Subcutaneous adipose tissue (tissue), 4 donors: Measurements from ENCODE around the gene MID1. TPM values are rescaled to one million over a fixed set of nuclear protein-coding genes. Genes with fewer than 3 reads are reported as not detected.

ENCODE experiments used
- total RNA-seq, 4 donors: library from RNA; depleted of rRNA; stranded (reverse); fragments of >200 nt; gene quantifications; one replicate each; pipeline ENCODE4 v1.1.0, GENCODE V29; 2016
- TF ChIP-seq, protein P1 (sequence below): fragments of 450-650 bp; IDR thresholded peaks from one replicate; pipeline ENCODE4 v1.5.1; 2016; ENCODE audit warnings: low read depth, mild to moderate bottlenecking, control low read depth, antibody characterized with exemption, moderate library complexity

Gene MID1
- total RNA-seq, 4 donors from 2014 or later: 5.9 to 11.1 (median 8.6) TPM

DNA sequence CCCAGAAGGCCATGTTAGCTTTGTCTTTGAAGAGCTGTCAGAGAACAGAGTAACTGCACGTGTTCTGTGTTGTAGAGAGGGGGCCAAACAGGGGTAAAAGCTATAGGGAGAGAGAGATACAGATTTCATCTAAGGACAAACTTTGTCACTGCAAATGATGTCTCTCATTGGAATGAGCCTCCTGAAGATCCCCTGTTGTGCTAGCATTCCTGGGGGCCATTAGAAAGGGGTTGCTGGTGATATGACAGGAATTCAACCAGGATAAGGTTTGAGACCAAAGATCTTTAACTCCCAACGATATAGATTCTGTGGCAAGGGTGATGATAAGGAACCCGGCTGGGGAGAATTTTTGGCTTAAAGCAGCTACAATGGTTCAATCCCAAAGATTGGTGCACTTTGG is 16.8 kb downstream of the MID1 start:
- TF ChIP-seq, protein P1, sequence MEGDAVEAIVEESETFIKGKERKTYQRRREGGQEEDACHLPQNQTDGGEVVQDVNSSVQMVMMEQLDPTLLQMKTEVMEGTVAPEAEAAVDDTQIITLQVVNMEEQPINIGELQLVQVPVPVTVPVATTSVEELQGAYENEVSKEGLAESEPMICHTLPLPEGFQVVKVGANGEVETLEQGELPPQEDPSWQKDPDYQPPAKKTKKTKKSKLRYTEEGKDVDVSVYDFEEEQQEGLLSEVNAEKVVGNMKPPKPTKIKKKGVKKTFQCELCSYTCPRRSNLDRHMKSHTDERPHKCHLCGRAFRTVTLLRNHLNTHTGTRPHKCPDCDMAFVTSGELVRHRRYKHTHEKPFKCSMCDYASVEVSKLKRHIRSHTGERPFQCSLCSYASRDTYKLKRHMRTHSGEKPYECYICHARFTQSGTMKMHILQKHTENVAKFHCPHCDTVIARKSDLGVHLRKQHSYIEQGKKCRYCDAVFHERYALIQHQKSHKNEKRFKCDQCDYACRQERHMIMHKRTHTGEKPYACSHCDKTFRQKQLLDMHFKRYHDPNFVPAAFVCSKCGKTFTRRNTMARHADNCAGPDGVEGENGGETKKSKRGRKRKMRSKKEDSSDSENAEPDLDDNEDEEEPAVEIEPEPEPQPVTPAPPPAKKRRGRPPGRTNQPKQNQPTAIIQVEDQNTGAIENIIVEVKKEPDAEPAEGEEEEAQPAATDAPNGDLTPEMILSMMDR: no peak

DNA sequence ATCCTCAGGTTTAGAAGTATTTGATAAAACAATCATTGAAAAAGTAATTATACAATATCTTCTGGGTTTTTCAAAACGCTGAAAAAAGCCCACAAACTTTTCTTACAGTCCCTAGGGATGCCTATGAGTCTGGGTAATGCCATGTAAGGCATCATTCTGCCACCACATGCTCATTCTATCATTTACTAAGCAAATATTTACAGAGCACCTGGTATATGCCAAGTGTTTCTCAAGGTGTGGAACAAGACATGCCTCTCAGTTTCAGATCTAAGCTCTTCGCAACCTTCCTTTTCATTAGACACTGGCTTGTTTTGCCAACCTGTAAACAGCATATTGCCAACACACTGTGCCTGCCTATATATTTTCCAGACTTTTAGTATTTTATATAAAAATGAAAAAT is 17.7 kb downstream of the MID1 start:
- TF ChIP-seq, protein P1: no peak

DNA sequence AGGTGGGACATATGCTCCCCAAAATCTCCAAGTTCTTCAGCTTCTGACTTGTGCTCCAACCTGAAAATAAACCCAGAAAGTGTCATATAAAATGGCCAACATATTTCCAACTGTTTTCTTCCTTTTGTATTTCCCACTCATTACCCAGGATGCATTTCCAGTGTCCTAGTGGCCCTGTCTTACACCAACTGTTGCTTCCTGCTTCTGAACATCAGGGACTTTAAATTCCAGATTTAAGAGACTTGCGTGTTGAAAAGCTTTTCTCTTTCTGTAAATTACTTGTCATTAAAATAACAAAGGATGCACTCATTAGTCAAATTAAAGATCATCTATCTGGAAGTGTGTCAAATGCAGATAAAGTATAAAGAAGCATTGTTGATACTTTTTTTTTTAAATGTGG is 19.9 kb downstream of the MID1 start:
- TF ChIP-seq, protein P1: no peak

DNA sequence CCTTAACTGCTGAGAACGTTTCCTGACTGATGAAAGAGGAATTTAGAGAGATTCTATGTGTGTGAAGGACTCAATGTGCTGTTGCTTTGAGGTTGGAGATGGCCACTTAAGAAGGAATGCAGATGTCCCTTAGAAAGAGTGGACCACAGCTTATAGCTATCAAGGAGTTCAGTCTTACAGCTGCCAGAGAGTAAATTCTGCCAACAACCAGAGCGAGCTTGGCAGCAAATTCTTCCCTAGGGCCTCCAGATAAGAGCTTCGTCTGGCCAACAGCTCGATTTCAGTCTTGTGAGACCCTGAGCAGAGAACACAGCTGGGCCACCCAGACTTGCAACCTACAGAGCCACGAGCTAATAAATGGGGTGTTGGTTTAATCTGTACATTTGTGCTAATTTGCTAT is 21.8 kb downstream of the MID1 start:
- TF ChIP-seq, protein P1: no peak

DNA sequence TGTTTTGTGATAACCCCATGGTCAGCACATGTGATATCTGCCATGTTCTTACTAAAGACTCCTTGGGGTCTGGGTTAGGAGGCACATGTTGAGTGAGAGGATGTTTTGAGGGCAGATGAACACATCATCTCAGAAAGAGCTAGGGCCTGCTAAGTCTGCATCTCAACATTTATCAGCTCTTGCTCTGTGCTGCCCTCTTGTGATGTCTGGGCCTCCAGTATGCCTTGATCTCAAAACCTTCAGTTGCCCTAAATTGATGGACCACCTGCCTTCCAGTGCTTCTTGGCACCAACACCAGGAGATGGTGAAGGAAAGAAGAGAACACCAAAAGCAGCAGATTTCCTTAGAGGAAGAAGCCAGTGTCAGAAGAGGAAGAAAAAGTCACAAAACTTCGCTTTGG is 22.5 kb downstream of the MID1 start:
- TF ChIP-seq, protein P1: no peak

DNA sequence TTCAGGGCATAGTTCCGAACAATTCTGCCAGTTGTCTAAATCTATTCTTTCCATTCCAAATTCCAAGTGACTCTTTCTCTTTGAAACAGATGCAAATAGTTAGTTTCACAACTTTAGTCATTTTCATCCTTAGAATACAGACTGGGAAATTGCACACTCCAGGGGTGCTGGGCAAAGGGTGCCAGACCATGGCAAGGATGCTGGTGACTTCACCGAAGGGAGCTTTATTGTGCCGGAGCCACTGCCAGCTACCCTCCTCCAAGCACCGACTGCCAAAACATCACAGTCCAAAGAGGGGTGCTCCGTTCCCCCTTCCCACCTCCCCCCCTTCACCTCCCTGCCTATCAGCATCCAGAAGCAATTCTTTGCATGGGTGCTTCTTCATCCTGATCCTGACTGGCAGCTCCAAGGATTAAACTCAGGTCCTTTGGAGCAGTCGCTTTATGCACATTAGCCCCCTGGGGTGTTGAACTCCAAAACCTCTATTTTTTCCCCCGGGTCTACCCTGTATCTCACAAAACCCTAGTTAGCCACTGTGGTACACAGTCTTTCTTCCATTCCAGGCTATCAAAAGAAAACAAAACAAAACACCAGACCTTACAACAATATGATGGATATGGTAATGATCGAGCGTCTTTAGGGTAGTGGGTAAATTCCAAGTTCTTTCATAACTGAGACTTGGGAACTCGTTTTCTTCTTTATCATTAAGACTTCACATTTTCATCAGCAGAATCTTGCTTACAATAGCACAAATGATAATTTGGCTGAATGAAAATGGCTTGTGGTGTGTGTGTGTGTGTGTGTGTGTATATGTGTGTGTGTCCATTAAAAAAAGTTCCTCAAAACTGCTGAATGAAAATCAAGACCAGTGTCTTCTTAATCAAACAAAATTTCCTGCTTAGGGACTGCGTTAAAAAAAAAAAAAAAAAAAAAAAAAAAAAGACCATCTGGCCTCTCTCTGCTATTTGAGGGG is 28.7 kb downstream of the MID1 start:
- TF ChIP-seq, protein P1: no peak

DNA sequence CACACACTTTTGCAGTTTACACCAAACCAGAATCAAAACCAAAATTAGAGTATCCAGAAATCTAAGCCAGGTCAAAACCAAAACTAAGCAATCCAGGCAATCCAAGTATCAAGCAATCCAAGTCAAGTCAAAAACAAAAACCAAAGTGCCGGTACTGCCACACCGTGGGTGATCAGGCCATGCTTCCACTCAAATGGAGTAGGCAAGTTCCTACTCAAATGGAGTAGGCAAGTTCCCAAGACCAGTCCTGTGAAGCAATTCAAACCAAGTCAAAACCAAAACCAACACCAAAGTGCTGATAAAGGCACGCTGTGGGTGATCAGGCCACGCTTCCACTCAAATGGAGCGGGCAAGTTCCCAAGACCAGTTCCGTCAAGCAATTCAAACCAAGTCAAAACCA is 31.3 kb downstream of the MID1 start:
- TF ChIP-seq, protein P1: no peak
